HL-60/S4 treated with retinoic acid at 250 ng/mL for 4 days and 3 days (cell line): ENCODE results near the gene RPL14.
"Not testable (repeated sequence)": the region's sequence is repeated elsewhere in the genome, so short reads cannot be mapped to it uniquely, and the experiment has no call there.

Experiments
- in situ Hi-C: fragments of 300-500 bp; cut with MboI; formaldehyde crosslinking; loops from 2 replicates; pipeline ENCODE4 v1.7.0; 2022; ENCODE audit warnings: low sequenced_read_pairs

RPL14 gene

GRCh38 chr3:40462838-40463237 is 5.7 kb downstream of the RPL14 start:
- in situ Hi-C loops, result not testable (repeated sequence)

GRCh38 chr3:40463579-40463978 is 6.4 kb downstream of the RPL14 start:
- in situ Hi-C loops, result no loop called here

- in situ Hi-C loops, result no loop called here
Measured at GRCh38 chr3:40464339-40465110, 7.4 kb downstream of the RPL14 start.

GRCh38 chr3:40465111-40465407 is 7.9 kb downstream of the RPL14 start:
- in situ Hi-C loops, result no loop called here

- in situ Hi-C loops, result no loop called here
Measured at GRCh38 chr3:40465456-40465855, 8.3 kb downstream of the RPL14 start.

- in situ Hi-C loops, result no loop called here
Measured at GRCh38 chr3:40468018-40468417, 10.9 kb downstream of the RPL14 start.

GRCh38 chr3:40470701-40471100 is 13.6 kb downstream of the RPL14 start:
- in situ Hi-C loops, result no loop called here

GRCh38 chr3:40476478-40477470 is 19.6 kb downstream of the RPL14 start, which contains the start of gene ZNF619:
ZNF619 (plus strand) TSS chr3:40477122; CDS start chr3:40477980, 858 bp downstream.
- in situ Hi-C loops, result no loop called here

- in situ Hi-C loops, result no loop called here
Measured at GRCh38 chr3:40477666-40478065, 20.5 kb downstream of the RPL14 start.

GRCh38 chr3:40487172-40487571 is 30.0 kb downstream of the RPL14 start:
- in situ Hi-C loops, result no loop called here

- in situ Hi-C loops, result no loop called here
Measured at GRCh38 chr3:40490916-40491315, 33.8 kb downstream of the RPL14 start.

GRCh38 chr3:40494698-40495097 is 37.6 kb downstream of the RPL14 start:
- in situ Hi-C loops, result no loop called here

- in situ Hi-C loops, result no loop called here
Measured at GRCh38 chr3:40497288-40497687, 40.1 kb downstream of the RPL14 start.

- in situ Hi-C loops, result no loop called here
Measured at GRCh38 chr3:40499952-40500351, 42.8 kb downstream of the RPL14 start.

GRCh38 chr3:40502034-40502433 is 44.9 kb downstream of the RPL14 start:
- in situ Hi-C loops, result no loop called here

- in situ Hi-C loops, result no loop called here
Measured at GRCh38 chr3:40504636-40505430, 47.7 kb downstream of the RPL14 start.

- in situ Hi-C loops, result no loop called here
Measured at GRCh38 chr3:40505599-40506462, 48.7 kb downstream of the RPL14 start, which contains the start of gene ZNF620. ZNF620 (plus strand) TSS chr3:40506039; CDS start chr3:40506353, 314 bp downstream.

- in situ Hi-C loops, result no loop called here
Measured at GRCh38 chr3:40511031-40511718, 54.0 kb downstream of the RPL14 start.

- in situ Hi-C loops, result no loop called here
Measured at GRCh38 chr3:40516201-40516600, 59.1 kb downstream of the RPL14 start.
